H1 (cell line): ENCODE data around the gene NELL1. TPM values are rescaled to one million over a fixed set of nuclear protein-coding genes. Genes with fewer than 3 reads are reported as not detected.

Experiments
- BCL11A ChIP-seq, 2 experiments: IDR thresholded peaks; one replicate each; pipeline ENCODE4 v1.6.1; 2011; ENCODE audit warnings: low read depth in 2 of 2, low read length in 2 of 2, mild to moderate bottlenecking in 2 of 2
- CBX8 ChIP-seq: fragments of 300-800, 300-1000 bp; sonication (generic); IDR thresholded peaks from 2 replicates; pipeline ENCODE4 v1.7.1; 2016; ENCODE audit warnings: low read depth, low read length, borderline replicate concordance
- EGR1 ChIP-seq: IDR thresholded peaks from 2 replicates; pipeline ENCODE4 v1.6.1; 2011; ENCODE audit warnings: low read depth, low read length, borderline replicate concordance
- KDM5A ChIP-seq: fragments of 200-600 bp; IDR thresholded peaks from 2 replicates; pipeline ENCODE4 v1.7.1; 2012; ENCODE audit warnings: mild to moderate bottlenecking, low read length, inconsistent platforms, mixed read lengths
- RBBP5 ChIP-seq: IDR thresholded peaks from 2 replicates; pipeline ENCODE4 v1.7.1; 2012; ENCODE audit warnings: low read depth, mild to moderate bottlenecking, inconsistent platforms, low read length, moderate library complexity, borderline replicate concordance
- SP1 ChIP-seq: IDR thresholded peaks from 2 replicates; pipeline ENCODE4 v1.6.1; 2011; ENCODE audit warnings: low read depth, low read length
- TCF12 ChIP-seq: IDR thresholded peaks from 2 replicates; pipeline ENCODE4 v1.6.1; 2011; ENCODE audit warnings: low read depth, mild to moderate bottlenecking, low read length
- polyA plus RNA-seq, 7 experiments: library from polyadenylated mRNA; depleted of rRNA in 3 of 7; stranded (reverse) in 5 of 7; unstranded in 2 of 7; fragments of >200 nt in 5 of 7; fragments of 200-250 nt in 2 of 7; gene quantifications; 1 replicate in 5 of 7; 2 replicates in 1 of 7; 4 replicates in 1 of 7; pipeline versions ENCODE4 v1.2.1 to v1.2.3, GENCODE V29; 2011 to 2013; ENCODE audit warnings: missing spikeins in 2 of 7, mixed read lengths in 2 of 7
- total RNA-seq: library from RNA; stranded (reverse); fragmentation: NEBNext Ultra II Directional; extraction: Animal tissue kit (Norgen Biotek cat#: 25700); gene quantifications from 2 replicates; pipeline ENCODE4 v1.2.1, GENCODE V29; 2021

The NELL1 gene
- total and polyA plus RNA-seq, 2 of the 8 experiments (the other 6 are each of a cell fraction or from before 2014, with no cell fraction given): 0.21 TPM; not detected in 1

DNA sequence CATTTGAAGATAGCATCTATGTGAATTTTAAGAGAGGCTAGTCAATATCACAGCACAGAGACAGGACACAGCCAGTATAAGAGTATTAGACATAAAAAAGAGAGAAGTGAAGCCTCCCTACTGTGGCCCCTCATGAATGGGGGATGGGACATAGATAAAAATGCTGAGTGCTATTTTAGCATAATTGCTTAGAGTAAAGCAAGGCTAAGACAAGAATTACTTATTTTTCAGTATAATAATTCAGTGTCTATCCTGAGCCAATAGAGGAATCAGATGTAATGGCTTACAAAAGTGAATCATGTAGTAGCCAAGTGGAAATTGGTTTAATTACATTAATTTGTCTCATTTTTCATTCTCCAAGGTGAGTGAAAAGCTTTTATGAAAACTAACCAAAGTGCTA, 419.5 kb downstream of the NELL1 start (continued):
- TF ChIP-seq RBBP5 (no peak), BCL11A (IDR thresholded peaks at IDR 0.05; ENCODE audit: low read depth in 2 of 2, low read length in 2 of 2) (no peak), SP1 (no peak), EGR1 (no peak), CBX8 (no peak), KDM5A (no peak), TCF12 (no peak)
